GM10266 (cell line): Measurements from ENCODE around the gene SRSF10.

Source experiments
- DNase-seq: peaks from one replicate; pipeline ENCODE4 v3.0.0; 2012; ENCODE audit errors: extremely low spot score
- CTCF ChIP-seq: IDR thresholded peaks from 2 replicates; pipeline ENCODE4 v1.5.1; 2012; ENCODE audit warnings: mild to moderate bottlenecking, low read depth; ENCODE audit not compliant: control insufficient read depth, insufficient read depth; ENCODE audit errors: missing control alignments

The SRSF10 gene

GRCh38 chr1:23924601-23925000 lies 55.5 kb downstream of the SRSF10 start:
- no peak for DNase-seq
- TF ChIP-seq CTCF: no peak

- DNase-seq: no peak
- no peak for TF ChIP-seq CTCF
These were observed 56.3 kb downstream of the SRSF10 start for GRCh38 chr1:23923592-23924499.

GRCh38 chr1:23922321-23922943 lies 57.7 kb downstream of the SRSF10 start:
- no peak for DNase-seq
- no peak for TF ChIP-seq CTCF

GRCh38 chr1:23916209-23917131 lies 63.7 kb downstream of the SRSF10 start:
- DNase-seq: peak; percentile 81
- TF ChIP-seq CTCF: peak; percentile 83

- peak; percentile 20 for TF ChIP-seq CTCF
- DNase-seq: no peak
These were observed 64.7 kb downstream of the SRSF10 start for GRCh38 chr1:23915466-23915865.

GRCh38 chr1:23914921-23915320 lies 65.2 kb downstream of the SRSF10 start:
- TF ChIP-seq CTCF: no peak
- no peak for DNase-seq
